ENCODE data around the gene AGK. TPM values are rescaled to one million over a fixed set of nuclear protein-coding genes. Genes with fewer than 3 reads are reported as not detected.
A peak's percentile ranks its signal among the peaks of the same experiment; 100 is the strongest.
"Not testable (repeated sequence)": the region's sequence is repeated elsewhere in the genome, so short reads cannot be mapped to it uniquely, and the experiment has no call there.

Gene AGK
- total RNA-seq, 1 donor from 2014 or later = 27.8 TPM

GRCh38 chr7:141645188-141645587, 94.0 kb downstream of the AGK start:
- Mint-ChIP-seq H3K4me1 (ENCODE audit: unreplicated experiment) (peaks cover 7% of the 10 kb centered on the region), H3K27me3 (ENCODE audit: unreplicated experiment) (no peaks in the 10 kb centered on the region), H3K9me3 (ENCODE audit: unreplicated experiment) (no peaks in the 10 kb centered on the region), H3K36me3 (ENCODE audit: unreplicated experiment) (peaks cover 19% of the 10 kb centered on the region), H3K27ac (ENCODE audit: unreplicated experiment) (no peak overlapping the region), H3K4me3 (ENCODE audit: unreplicated experiment) (no peak overlapping the region)
- no peak for DNase-seq (ENCODE audit: extremely low spot score, unreplicated experiment)
- TF ChIP-seq CTCF (IDR thresholded peaks at IDR 0.05) = no peak

DNA sequence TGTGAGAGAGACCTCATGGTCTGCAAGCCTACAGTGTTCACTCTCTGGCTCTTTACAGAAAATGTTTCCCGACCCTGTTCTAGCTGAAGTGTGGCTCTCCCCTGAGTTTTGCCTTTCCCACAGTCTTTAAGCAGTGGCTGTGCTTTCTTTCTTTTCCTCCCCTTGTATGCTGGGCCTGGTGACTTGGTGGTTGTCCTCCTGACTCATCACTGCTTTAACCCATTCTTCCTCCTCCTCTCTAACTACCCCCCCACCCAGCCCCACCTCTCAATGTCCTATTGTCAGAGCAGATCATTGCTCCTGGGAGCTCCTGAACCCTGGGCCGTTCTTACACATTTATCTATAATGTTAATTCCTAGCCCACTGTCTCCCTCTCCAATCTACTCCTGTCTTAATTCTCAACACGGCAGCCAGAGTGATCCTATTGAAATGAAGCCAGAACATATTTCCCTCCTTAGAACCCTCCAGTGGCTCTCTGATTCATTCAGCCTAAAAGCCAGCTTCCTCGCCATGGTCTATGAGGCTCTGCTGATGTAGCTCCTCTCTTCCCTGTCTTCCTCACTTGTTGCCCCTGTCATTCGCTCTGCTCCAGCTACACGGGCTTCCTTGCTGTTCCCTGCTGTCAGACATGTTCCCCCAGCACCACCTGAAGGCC, 95.7 kb downstream of the AGK start:
- no peak overlapping the region for H3K4me3 Mint-ChIP-seq (ENCODE audit: unreplicated experiment)
- peaks cover 11% of the 10 kb centered on the region for H3K4me1 Mint-ChIP-seq (ENCODE audit: unreplicated experiment)
- H3K27ac Mint-ChIP-seq (ENCODE audit: unreplicated experiment) = no peak overlapping the region
- TF ChIP-seq CTCF (IDR thresholded peaks at IDR 0.05) = no peak
- H3K27me3 Mint-ChIP-seq (ENCODE audit: unreplicated experiment) = no peaks in the 10 kb centered on the region
- peaks cover 12% of the 10 kb centered on the region for H3K36me3 Mint-ChIP-seq (ENCODE audit: unreplicated experiment)
- H3K9me3 Mint-ChIP-seq (ENCODE audit: unreplicated experiment) = no peaks in the 10 kb centered on the region
- no peak for DNase-seq (ENCODE audit: extremely low spot score, unreplicated experiment)

DNA sequence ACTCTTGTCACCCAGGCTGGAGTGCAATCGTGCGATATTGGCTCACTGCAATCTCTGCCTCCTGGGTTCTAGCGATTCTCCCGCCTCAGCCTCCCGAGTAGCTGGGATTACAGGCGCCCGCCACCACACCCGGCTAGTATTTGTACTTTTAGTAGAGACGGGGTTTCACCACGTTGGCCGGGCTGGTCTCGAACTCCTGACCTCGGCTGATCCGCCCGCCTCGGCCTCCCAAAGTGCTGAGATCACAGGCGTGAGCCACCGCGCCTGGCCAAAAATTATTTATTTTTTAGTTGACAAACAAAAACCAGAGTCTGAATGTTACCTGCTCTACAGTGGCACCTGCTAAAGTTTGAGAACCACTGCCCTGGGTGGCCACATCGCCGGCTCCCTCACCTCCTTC, 96.5 kb downstream of the AGK start:
- H3K36me3 Mint-ChIP-seq (ENCODE audit: unreplicated experiment) = peaks cover 12% of the 10 kb centered on the region
- not testable (repeated sequence) for DNase-seq (ENCODE audit: extremely low spot score, unreplicated experiment); H3K4me3 Mint-ChIP-seq (ENCODE audit: unreplicated experiment); H3K27me3 Mint-ChIP-seq (ENCODE audit: unreplicated experiment); H3K27ac Mint-ChIP-seq (ENCODE audit: unreplicated experiment); H3K9me3 Mint-ChIP-seq (ENCODE audit: unreplicated experiment)
- H3K4me1 Mint-ChIP-seq (ENCODE audit: unreplicated experiment) = peaks cover 11% of the 10 kb centered on the region

- DNase-seq (ENCODE audit: extremely low spot score, unreplicated experiment) = no peak
- Mint-ChIP-seq H3K9me3 (ENCODE audit: unreplicated experiment) (no peaks in the 10 kb centered on the region), H3K27ac (ENCODE audit: unreplicated experiment) (peak overlapping the region; percentile 57), H3K4me1 (ENCODE audit: unreplicated experiment) (peaks cover 11% of the 10 kb centered on the region), H3K27me3 (ENCODE audit: unreplicated experiment) (no peaks in the 10 kb centered on the region), H3K36me3 (ENCODE audit: unreplicated experiment) (peaks cover 10% of the 10 kb centered on the region), H3K4me3 (ENCODE audit: unreplicated experiment) (no peak overlapping the region)
- no peak for TF ChIP-seq CTCF (IDR thresholded peaks at IDR 0.05)
These were observed 97.3 kb downstream of the AGK start for GRCh38 chr7:141648276-141649114.

DNA sequence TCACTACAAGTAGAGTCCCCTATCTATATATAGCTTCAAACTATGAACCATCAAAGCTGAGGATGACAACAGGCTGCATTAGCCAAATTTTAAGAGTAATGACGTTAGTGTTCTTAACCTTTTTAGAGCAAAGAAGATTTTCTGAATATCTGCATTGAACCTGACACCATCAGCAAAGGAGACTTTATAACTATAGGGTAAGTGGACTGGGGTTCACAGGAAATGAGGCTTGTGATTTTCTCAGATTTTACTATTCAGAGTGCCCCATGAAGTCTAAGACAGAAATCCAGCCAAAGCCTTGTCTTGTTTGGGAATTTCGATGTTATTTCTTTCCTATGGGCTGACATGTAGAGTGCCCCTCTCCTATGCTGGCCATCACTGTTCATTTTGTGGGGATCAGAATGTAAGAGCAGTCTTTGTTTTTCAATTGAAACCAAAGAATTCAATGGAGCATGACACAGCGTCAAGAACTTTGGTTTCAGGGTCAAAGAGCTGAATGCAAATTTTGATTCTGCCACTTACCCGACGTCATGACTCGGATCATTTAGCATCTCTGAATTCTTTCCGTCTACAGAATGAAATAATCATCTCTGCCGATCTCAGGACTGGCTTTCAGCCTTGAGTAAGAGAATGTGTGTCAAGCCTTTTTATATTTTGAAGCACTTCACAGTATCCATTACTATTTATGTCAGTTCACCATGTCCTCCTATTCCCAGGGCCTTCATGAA, 98.1 kb downstream of the AGK start:
- Mint-ChIP-seq H3K4me3 (ENCODE audit: unreplicated experiment) (no peak overlapping the region), H3K9me3 (ENCODE audit: unreplicated experiment) (no peaks in the 10 kb centered on the region), H3K4me1 (ENCODE audit: unreplicated experiment) (peaks cover 11% of the 10 kb centered on the region), H3K27ac (ENCODE audit: unreplicated experiment) (peak overlapping the region; percentile 85), H3K27me3 (ENCODE audit: unreplicated experiment) (no peaks in the 10 kb centered on the region), H3K36me3 (ENCODE audit: unreplicated experiment) (peaks cover 10% of the 10 kb centered on the region)
- DNase-seq (ENCODE audit: extremely low spot score, unreplicated experiment) = no peak
- no peak for TF ChIP-seq CTCF (IDR thresholded peaks at IDR 0.05)

Data from osteocyte (in vitro differentiated cells).